ENCODE measurements around the gene HSFX2. TPM values are rescaled to one million over a fixed set of nuclear protein-coding genes. Genes with fewer than 3 reads are reported as not detected.

The HSFX2 gene
- total RNA-seq, 2 experiments from 2014 or later: not detected

GRCh38 chrX:149630681-149631233 is 35.6 kb upstream of the HSFX2 start:
- Histone ChIP-seq H2AFZ (ENCODE audit: low read length) (peak overlapping the region; percentile 59), H3K36me3 (ENCODE audit: insufficient read depth, low read length) (no peaks in the 10 kb centered on the region), H3K9me3 (ENCODE audit: low read length) (no peaks in the 10 kb centered on the region), H3K27ac (ENCODE audit: low read depth, low read length, poor library complexity, severe bottlenecking) (no peak overlapping the region), H3K9me2 (ENCODE audit: insufficient read depth, low read length) (no peaks in the 10 kb centered on the region), H3K4me2 (ENCODE audit: low read length) (peak overlapping the region; percentile 80), H3K4me1 (ENCODE audit: insufficient read depth, low read length, poor library complexity, severe bottlenecking) (peaks cover 19% of the 10 kb centered on the region), H4K20me1 (ENCODE audit: insufficient read depth, low read length) (no peaks in the 10 kb centered on the region), H3K79me2 (ENCODE audit: insufficient read depth, low read depth, low read length) (peaks cover 4% of the 10 kb centered on the region; the same call in 1 of the 2 replicates), H3K4me3 (ENCODE audit: low read depth, low read length, poor library complexity, severe bottlenecking) (peak overlapping the region; percentile 75)
- intact Hi-C loops (cut with micrococcal nuclease; ENCODE audit: unreplicated experiment): no loop called here
- TF ChIP-seq EZH2phosphoT487 (IDR thresholded peaks at IDR 0.05; ENCODE audit: borderline replicate concordance, low read depth, low read length) (no peak), CTCF (conservative IDR thresholded peaks at IDR 0.05; ENCODE audit: low read length) (no peak)
- CTCF ChIA-PET (ENCODE audit: unreplicated experiment): no interaction called here
- no peak for DNase-seq (ENCODE audit: low spot score)
- no TSS peak for BruUV-seq (replicated peaks)
- POLR2A ChIA-PET: no interaction called here

GRCh38 chrX:149629730-149630387 is 34.7 kb upstream of the HSFX2 start:
- Histone ChIP-seq H4K20me1 (ENCODE audit: insufficient read depth, low read length) (no peaks in the 10 kb centered on the region), H3K4me2 (ENCODE audit: low read length) (peak overlapping the region; percentile 80), H3K79me2 (ENCODE audit: insufficient read depth, low read depth, low read length) (peaks cover 4% of the 10 kb centered on the region; the same call in 1 of the 2 replicates), H3K4me3 (ENCODE audit: low read depth, low read length, poor library complexity, severe bottlenecking) (peak overlapping the region; percentile 75), H3K9me2 (ENCODE audit: insufficient read depth, low read length) (no peaks in the 10 kb centered on the region), H3K4me1 (ENCODE audit: insufficient read depth, low read length, poor library complexity, severe bottlenecking) (peaks cover 19% of the 10 kb centered on the region), H3K27ac (ENCODE audit: low read depth, low read length, poor library complexity, severe bottlenecking) (no peak overlapping the region), H2AFZ (ENCODE audit: low read length) (no peak overlapping the region), H3K36me3 (ENCODE audit: insufficient read depth, low read length) (no peaks in the 10 kb centered on the region), H3K9me3 (ENCODE audit: low read length) (no peaks in the 10 kb centered on the region)
- intact Hi-C loops (cut with micrococcal nuclease; ENCODE audit: unreplicated experiment): no loop called here
- DNase-seq (ENCODE audit: low spot score): no peak
- TF ChIP-seq CTCF (conservative IDR thresholded peaks at IDR 0.05; ENCODE audit: low read length): no peak
- no peak for TF ChIP-seq EZH2phosphoT487 (IDR thresholded peaks at IDR 0.05; ENCODE audit: borderline replicate concordance, low read depth, low read length)
- BruUV-seq (replicated peaks): no TSS peak
- POLR2A ChIA-PET: no interaction called here
- CTCF ChIA-PET (ENCODE audit: unreplicated experiment): no interaction called here

- CTCF ChIA-PET (ENCODE audit: unreplicated experiment): no interaction called here
- TF ChIP-seq CTCF (conservative IDR thresholded peaks at IDR 0.05; ENCODE audit: low read length) (no peak), EZH2phosphoT487 (IDR thresholded peaks at IDR 0.05; ENCODE audit: borderline replicate concordance, low read depth, low read length) (no peak)
- POLR2A ChIA-PET: no interaction called here
- H3K79me2 ChIP-seq (ENCODE audit: insufficient read depth, low read depth, low read length): peaks cover 4% of the 10 kb centered on the region; the same call in 1 of the 2 replicates
- no peaks in the 10 kb centered on the region for H4K20me1 ChIP-seq (ENCODE audit: insufficient read depth, low read length)
- no peak for DNase-seq (ENCODE audit: low spot score)
- H3K9me3 ChIP-seq (ENCODE audit: low read length): no peaks in the 10 kb centered on the region
- H3K27ac ChIP-seq (ENCODE audit: low read depth, low read length, poor library complexity, severe bottlenecking): no peak overlapping the region
- no TSS peak for BruUV-seq (replicated peaks)
- H3K36me3 ChIP-seq (ENCODE audit: insufficient read depth, low read length): no peaks in the 10 kb centered on the region
- H3K4me2 ChIP-seq (ENCODE audit: low read length): no peak overlapping the region
- no peaks in the 10 kb centered on the region for H3K9me2 ChIP-seq (ENCODE audit: insufficient read depth, low read length)
- no peak overlapping the region for H3K4me3 ChIP-seq (ENCODE audit: low read depth, low read length, poor library complexity, severe bottlenecking)
- H2AFZ ChIP-seq (ENCODE audit: low read length): no peak overlapping the region
- peaks cover 19% of the 10 kb centered on the region for H3K4me1 ChIP-seq (ENCODE audit: insufficient read depth, low read length, poor library complexity, severe bottlenecking)
- intact Hi-C loops (cut with micrococcal nuclease; ENCODE audit: unreplicated experiment): no loop called here
These were observed 33.7 kb upstream of the HSFX2 start for GRCh38 chrX:149628768-149629167.

Measured in OCI-LY7 (cell line).